GM12874 (cell line): ENCODE data around the gene EPHA8.

Experiments used
- TF ChIP-seq, protein P1 (sequence below): IDR thresholded peaks from 2 replicates; pipeline ENCODE4 v1.5.1; 2011; ENCODE audit warnings: low read depth, mild to moderate bottlenecking, control low read depth, low read length, moderate library complexity; ENCODE audit not compliant: insufficient read depth

The EPHA8 gene

DNA sequence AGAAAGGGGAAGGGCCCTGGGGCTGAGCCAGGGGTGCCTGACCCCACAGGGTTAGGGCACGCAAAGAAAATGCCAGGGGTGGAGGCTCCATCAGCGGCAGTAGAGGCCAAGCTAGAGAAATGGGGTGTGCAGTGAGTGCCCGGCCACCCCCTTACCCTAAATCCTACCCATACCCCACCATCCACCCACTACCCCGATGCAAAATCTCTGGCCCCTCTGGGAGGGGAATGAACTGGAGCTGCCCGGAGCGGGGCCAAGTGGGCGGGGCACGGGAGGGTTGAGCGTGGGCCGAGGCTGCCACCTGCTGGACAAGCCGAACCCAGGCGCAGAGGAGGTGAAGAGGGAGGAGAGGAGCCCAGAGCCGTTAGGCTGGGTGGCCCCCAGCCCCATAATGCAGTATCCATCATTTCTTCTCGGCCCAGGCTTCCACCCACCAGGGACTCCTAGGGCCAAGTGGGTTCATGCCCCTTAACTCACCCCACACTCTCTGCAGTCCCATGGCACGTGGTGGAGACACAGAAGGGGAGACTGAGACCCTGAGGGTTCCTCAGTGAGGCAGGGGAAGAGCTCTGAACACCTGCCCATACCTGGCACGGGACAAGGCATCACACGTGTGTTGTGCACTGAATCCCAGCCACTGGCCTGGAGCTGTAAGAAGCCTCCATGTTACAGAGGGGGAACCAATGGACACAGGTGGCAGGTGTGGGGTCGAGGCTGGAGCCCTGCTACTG, 78.8 kb downstream of the EPHA8 start:
- TF ChIP-seq, protein P1, sequence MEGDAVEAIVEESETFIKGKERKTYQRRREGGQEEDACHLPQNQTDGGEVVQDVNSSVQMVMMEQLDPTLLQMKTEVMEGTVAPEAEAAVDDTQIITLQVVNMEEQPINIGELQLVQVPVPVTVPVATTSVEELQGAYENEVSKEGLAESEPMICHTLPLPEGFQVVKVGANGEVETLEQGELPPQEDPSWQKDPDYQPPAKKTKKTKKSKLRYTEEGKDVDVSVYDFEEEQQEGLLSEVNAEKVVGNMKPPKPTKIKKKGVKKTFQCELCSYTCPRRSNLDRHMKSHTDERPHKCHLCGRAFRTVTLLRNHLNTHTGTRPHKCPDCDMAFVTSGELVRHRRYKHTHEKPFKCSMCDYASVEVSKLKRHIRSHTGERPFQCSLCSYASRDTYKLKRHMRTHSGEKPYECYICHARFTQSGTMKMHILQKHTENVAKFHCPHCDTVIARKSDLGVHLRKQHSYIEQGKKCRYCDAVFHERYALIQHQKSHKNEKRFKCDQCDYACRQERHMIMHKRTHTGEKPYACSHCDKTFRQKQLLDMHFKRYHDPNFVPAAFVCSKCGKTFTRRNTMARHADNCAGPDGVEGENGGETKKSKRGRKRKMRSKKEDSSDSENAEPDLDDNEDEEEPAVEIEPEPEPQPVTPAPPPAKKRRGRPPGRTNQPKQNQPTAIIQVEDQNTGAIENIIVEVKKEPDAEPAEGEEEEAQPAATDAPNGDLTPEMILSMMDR: peak; percentile 90

DNA sequence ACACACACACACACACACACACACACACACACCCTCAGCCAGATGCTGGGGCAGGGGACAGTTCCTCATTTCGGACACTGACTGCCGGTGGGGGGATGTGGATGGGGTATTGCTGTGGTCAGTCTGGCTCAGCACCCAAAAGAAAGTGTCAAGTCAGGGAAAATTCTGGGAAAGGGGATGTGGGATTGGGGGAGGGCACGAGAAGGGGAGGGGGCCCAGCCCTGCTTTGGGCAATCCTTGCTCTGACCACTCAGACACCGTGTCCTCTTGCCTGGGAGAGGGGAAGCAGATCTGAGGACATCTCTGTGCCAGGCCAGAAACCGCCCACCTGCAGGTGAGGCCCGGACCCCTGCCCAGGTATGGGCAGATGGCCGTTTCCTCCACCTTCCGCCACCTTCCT, 80.1 kb downstream of the EPHA8 start, which contains the start of gene C1QC:
Gene C1QC, plus strand, starts transcription at position 253 of the 400 bp plus-strand sequence. CDS start 391 bp downstream, outside the sequence.
- TF ChIP-seq, protein P1: no peak

DNA sequence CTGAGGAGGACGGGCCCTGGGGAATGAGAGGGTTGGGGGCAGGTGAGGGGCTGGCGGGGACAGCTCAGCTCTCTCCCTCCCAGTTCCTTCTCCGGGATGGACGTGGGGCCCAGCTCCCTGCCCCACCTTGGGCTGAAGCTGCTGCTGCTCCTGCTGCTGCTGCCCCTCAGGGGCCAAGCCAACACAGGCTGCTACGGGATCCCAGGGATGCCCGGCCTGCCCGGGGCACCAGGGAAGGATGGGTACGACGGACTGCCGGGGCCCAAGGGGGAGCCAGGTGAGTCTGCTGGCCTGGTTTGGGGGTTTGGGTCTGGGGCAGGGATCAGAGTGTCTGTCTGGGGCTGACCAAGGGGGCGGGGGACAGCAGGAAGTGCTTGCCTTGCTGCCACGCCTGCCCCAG, 80.6 kb downstream of the EPHA8 start:
- TF ChIP-seq, protein P1: no peak

DNA sequence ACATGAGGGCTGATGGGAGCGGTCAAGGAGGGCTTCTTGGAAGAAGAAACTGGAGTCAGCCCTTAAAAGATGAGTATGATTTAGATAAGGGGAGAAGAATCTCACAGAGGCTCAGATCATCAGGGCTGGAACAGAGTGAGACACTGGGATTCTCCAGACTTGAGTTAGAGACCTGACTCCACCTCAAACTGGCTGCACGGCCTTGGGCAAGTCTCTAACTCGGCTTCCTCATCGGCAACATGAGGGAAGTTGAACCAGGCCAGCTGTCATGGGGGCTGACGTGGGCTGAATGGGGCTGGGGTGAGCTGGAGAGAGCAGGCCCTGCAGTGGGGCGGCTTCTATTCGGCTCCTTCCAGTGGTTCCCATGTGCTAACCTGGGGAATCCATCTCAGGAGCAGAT, 82.6 kb downstream of the EPHA8 start:
- TF ChIP-seq, protein P1: no peak

DNA sequence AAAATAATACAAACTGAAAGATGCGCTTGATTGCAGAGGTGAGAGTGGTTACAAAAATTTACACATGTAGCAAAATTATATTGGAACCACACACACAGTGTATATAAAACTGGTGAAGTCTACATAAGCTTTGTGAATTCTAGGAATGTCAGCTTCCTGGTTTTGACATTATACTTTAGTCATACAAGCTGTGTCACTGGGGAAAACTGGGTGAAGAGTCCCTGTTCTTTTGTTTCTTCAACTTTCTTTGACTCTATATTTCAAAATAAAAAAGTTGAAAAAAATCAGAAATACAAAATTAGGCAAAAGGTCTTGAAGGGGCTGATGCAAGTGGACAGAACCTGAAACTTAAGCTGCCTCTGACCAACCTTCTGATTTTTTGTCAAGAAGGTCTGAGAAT, 83.1 kb downstream of the EPHA8 start:
- TF ChIP-seq, protein P1: no peak

DNA sequence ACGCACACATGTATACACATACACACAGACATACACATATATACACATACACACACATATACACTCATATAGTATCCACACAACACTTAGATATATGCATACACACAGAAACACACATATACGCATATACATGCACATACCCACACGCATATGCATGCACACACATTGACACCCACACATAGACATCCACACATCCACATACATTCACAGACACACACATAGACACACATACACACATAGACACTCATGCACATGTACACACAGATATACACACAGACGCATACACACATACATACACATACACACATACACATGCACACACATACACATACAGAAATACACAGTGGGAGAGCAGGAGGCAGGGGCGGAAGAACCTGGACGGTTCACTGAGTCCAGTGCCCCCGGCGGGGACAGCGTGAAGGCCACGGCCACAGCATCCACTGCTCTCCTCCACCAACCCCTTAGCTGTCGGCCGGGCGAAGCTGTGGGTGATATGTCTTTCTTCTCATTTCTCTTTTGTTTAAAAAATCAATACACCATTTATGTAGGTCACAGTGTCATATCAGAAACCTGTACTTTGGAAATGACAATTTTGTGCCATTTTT, 86.9 kb downstream of the EPHA8 start:
- TF ChIP-seq, protein P1: no peak

DNA sequence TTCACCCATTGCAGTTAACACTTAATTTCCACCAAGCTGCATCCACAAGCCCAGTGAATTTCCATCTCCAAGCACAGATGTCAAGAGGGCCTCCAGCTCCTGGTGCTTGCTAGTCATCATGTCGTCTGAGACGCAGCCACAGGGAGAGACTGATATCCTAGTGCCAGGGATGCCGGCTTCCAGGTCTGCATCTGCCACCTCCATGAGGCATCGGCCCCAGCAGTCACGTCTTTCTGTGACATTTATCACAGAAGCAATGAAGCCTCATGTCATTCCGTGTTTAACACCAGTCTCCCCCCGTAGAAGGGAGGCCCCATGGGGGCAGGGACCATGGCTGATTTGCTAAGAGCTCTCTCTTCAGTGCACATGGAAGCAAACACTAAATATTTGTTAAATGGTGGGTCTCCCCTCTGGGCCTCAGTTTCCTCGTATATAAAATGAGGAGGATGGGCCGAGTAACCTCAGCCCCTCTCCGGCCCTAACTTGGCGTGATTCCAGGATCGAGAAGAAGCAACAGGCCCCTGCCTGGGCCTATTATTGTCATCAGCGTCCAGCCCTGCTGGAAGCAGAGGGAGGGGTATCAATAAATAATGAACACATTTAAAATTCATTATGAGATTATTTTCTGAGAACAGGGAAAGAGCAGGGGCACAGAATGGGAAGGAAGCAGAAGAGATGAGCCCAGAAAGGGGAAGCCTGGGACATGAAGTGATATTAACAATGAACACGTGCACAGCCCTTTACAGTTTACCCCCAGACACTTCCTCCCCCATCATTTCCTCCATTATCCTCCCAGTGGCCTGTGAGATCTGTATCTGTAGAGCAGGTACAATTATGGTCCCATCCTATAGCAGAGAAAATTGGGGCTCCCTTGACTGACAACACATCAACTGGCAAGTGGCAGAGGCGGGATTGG, 88.9 kb downstream of the EPHA8 start:
- TF ChIP-seq, protein P1: no peak
